HepG2 (cell line): ENCODE measurements around the gene POLN. TPM values are rescaled to one million over a fixed set of nuclear protein-coding genes. Genes with fewer than 3 reads are reported as not detected.

Experiments
- KDM5A ChIP-seq: fragments of 200-600 bp; sonication (generic); IDR thresholded peaks from 2 replicates; pipeline ENCODE4 v1.7.0; 2018; ENCODE audit warnings: antibody characterized with exemption, mild to moderate bottlenecking, low read length, borderline replicate concordance
- NCOA5 ChIP-seq: sonication (generic); formaldehyde crosslinking; IDR thresholded peaks from 2 replicates; pipeline ENCODE4 v1.4.0; 2020; ENCODE audit warnings: missing genetic modification reagents
- POLR2G ChIP-seq: fragments of 200-400 bp; formaldehyde crosslinking; IDR thresholded peaks from 2 replicates; pipeline ENCODE4 v1.6.1; 2018; ENCODE audit warnings: mild to moderate bottlenecking, low read depth, low read length, moderate library complexity
- RFX1 ChIP-seq: fragments of 450-650 bp; IDR thresholded peaks from 2 replicates; pipeline ENCODE4 v1.6.1; 2017
- ZNF609 ChIP-seq: sonication (generic); formaldehyde crosslinking; IDR thresholded peaks from 2 replicates; pipeline ENCODE4 v1.4.0; 2020; ENCODE audit warnings: mild to moderate bottlenecking, missing genetic modification reagents, borderline replicate concordance
- polyA plus RNA-seq, 8 experiments: library from polyadenylated mRNA; depleted of rRNA in 3 of 8; stranded (reverse) in 7 of 8; unstranded in 1 of 8; fragments of >200 nt; fragmentation: Illumina TruSeq in 4 of 8; extraction: Trizol in 4 of 8; gene quantifications; 2 replicates each; pipeline versions ENCODE4 v1.2.1 to v1.2.3, GENCODE V29; 2011 to 2016; ENCODE audit warnings: low read depth in 4 of 8, missing spikeins in 1 of 8, mixed read lengths in 1 of 8; ENCODE audit not compliant: insufficient read depth in 1 of 8
- total RNA-seq, 5 experiments: library from RNA; depleted of rRNA; stranded (reverse); fragments of >200 nt; fragmentation: Illumina TruSeq; extraction: Trizol; gene quantifications; 2 replicates each; pipeline ENCODE4 v1.2.3, GENCODE V29; 2016; ENCODE audit warnings: low read depth in 1 of 5
- TF ChIP-seq, protein P1 (sequence below): sonication (generic); formaldehyde crosslinking; IDR thresholded peaks from 2 replicates; pipeline ENCODE4 v1.5.1; 2020; ENCODE audit warnings: mild to moderate bottlenecking, missing genetic modification reagents, borderline replicate concordance

The POLN gene
- total and polyA plus RNA-seq, 2 of the 13 experiments (the other 11 are each of a cell fraction or from before 2014, with no cell fraction given) = 0.93 to 1.5 TPM

DNA sequence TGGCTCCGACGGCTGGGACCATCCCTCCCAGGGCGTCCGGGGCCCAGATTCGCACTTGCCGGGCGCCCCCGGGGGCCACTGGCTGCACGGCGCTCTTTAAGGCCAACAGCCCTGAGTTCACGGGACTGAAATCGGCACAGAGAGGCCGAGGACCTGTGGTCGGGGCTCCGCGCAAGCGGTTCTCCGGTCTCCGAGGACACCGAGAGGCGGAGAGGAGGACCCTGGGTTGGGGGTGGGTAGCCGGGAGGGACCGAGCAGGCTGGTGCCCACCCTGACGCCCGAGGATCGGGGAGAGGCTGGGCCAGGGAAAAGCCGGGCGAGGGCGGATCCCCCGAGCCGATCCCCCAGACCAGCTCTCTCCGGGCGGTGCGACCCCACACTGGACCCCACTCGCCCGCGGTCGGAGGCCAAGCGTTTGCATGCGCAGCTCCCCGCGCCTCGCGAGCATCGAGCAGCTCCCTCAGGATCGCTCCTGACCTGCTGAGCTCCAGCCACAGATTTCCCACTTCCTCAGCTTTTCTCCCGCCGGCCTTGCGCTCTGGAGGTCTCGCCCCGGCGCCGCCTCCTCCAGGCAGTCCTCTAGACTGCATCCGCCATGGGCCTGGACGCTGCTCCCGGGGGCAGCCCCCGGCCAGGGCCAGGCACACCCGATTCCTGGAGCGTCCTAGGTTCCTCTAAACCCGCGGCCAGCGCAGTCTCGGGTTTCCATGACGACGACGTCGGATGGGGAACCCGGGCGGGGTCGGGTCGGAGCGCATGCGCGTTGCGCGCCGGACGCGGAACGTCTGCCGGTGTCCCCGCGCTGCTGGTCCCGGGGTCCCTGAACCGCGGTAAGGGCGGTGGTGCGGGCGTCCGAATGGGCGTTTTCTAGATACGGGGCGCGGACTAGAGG lies 200.4 kb downstream of the POLN start (continued):
- TF ChIP-seq KDM5A (no peak), ZNF609 (no peak), RFX1 (peak; percentile 75), POLR2G (peak; percentile 49), NCOA5 (CRISPR knock-in tag) (no peak)
- TF ChIP-seq, protein P1, sequence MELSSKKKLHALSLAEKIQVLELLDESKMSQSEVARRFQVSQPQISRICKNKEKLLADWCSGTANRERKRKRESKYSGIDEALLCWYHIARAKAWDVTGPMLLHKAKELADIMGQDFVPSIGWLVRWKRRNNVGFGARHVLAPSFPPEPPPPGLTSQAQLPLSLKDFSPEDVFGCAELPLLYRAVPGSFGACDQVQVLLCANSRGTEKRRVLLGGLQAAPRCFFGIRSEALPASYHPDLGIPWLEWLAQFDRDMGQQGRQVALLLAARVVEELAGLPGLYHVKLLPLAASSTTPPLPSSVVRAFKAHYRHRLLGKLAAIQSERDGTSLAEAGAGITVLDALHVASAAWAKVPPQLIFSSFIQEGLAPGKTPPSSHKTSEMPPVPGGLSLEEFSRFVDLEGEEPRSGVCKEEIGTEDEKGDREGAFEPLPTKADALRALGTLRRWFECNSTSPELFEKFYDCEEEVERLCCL (CRISPR knock-in tag) = no peak
